HG02973 (cell line): ENCODE measurements around the gene PKD2L1.
A peak's percentile ranks its signal among the peaks of the same experiment; 100 is the strongest.
"Not testable (repeated sequence)": the region's sequence is repeated elsewhere in the genome, so short reads cannot be mapped to it uniquely, and the experiment has no call there.

Experiments
- ATAC-seq: cut with Tn5 transposase; IDR thresholded peaks from one replicate; pipeline ENCODE4 v1.9.1; 2021; ENCODE audit warnings: moderate library complexity; ENCODE audit not compliant: unreplicated experiment

The PKD2L1 gene

GRCh38 chr10:100334762-100335161, 4.7 kb upstream of the PKD2L1 start:
- ATAC-seq, result no peak

GRCh38 chr10:100333661-100334440, 3.8 kb upstream of the PKD2L1 start:
- no peak for ATAC-seq

- no peak for ATAC-seq
These were observed 3.1 kb upstream of the PKD2L1 start for GRCh38 chr10:100333106-100333505.

- ATAC-seq, result no peak
These were observed 1.8 kb downstream of the PKD2L1 start for GRCh38 chr10:100328198-100328597.

- ATAC-seq, result no peak
These were observed 2.4 kb downstream of the PKD2L1 start for GRCh38 chr10:100327718-100328009.

- peak; percentile 97 for ATAC-seq
These were observed 2.9 kb downstream of the PKD2L1 start for GRCh38 chr10:100327007-100327717.

- ATAC-seq, result no peak
These were observed 4.9 kb downstream of the PKD2L1 start for GRCh38 chr10:100325158-100325557.

- ATAC-seq, result no peak
These were observed 10.2 kb downstream of the PKD2L1 start for GRCh38 chr10:100319707-100320402.

GRCh38 chr10:100318207-100318606, 11.8 kb downstream of the PKD2L1 start:
- ATAC-seq, result no peak

GRCh38 chr10:100315615-100316014, 14.4 kb downstream of the PKD2L1 start:
- no peak for ATAC-seq

GRCh38 chr10:100311298-100311697, 18.7 kb downstream of the PKD2L1 start:
- no peak for ATAC-seq

- no peak for ATAC-seq
These were observed 22.3 kb downstream of the PKD2L1 start for GRCh38 chr10:100307684-100308083.

- no peak for ATAC-seq
These were observed 23.2 kb downstream of the PKD2L1 start for GRCh38 chr10:100306861-100307260.

- no peak for ATAC-seq
These were observed 25.6 kb downstream of the PKD2L1 start for GRCh38 chr10:100304414-100304813.

GRCh38 chr10:100303724-100304319, 26.2 kb downstream of the PKD2L1 start:
- ATAC-seq, result no peak

- not testable (repeated sequence) for ATAC-seq
These were observed 28.9 kb downstream of the PKD2L1 start for GRCh38 chr10:100301123-100301522.

GRCh38 chr10:100297242-100297641, 32.8 kb downstream of the PKD2L1 start:
- ATAC-seq, result no peak

- ATAC-seq, result no peak
These were observed 37.0 kb downstream of the PKD2L1 start for GRCh38 chr10:100293066-100293465.

GRCh38 chr10:100292300-100292699, 37.7 kb downstream of the PKD2L1 start:
- not testable (repeated sequence) for ATAC-seq

- ATAC-seq, result no peak
These were observed 38.7 kb downstream of the PKD2L1 start for GRCh38 chr10:100291356-100291755.

- no peak for ATAC-seq
These were observed 40.4 kb downstream of the PKD2L1 start for GRCh38 chr10:100289641-100290040.

- no peak for ATAC-seq
These were observed 41.8 kb downstream of the PKD2L1 start for GRCh38 chr10:100288196-100288595.
